HG03095 (cell line): ENCODE measurements around the gene SNAP47.

Experiments used
- ATAC-seq: cut with Tn5 transposase; IDR thresholded peaks from one replicate; pipeline ENCODE4 v1.9.1; 2021; ENCODE audit warnings: moderate library complexity; ENCODE audit not compliant: unreplicated experiment

SNAP47 gene

DNA sequence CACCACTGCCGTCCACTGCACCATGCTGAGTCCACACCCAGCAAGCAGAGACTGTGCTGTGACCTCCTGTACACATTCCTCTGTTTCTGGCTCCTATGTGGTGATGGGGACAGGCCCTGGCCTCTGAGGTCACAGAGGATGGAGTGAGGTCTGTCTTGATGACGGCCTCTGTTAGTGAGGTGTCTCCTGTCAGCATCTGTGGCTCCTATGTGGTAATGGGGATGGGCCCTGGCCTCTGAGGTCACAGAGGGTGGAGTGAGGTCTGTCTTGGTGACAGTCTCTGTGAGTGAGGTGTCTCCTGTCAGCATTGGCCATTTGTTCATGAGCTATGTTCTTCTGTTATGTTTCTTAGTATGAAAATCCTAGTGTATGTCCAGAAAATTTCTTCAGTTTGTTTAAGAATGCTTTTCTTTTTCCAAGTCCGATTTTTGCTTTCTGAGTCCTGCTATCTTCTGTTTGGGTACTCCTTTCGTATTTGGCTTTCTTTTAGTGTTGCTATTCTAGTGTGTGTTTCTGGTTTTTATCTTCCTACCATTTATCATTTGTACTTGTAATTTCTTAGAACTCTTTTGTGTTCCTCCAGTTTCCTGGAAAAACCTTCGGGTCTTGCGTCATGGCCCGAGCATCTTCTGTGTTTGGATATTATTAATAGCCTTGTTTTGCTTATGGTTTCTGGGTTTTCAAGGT is 13.4 kb downstream of the SNAP47 start:
- no peak for ATAC-seq

DNA sequence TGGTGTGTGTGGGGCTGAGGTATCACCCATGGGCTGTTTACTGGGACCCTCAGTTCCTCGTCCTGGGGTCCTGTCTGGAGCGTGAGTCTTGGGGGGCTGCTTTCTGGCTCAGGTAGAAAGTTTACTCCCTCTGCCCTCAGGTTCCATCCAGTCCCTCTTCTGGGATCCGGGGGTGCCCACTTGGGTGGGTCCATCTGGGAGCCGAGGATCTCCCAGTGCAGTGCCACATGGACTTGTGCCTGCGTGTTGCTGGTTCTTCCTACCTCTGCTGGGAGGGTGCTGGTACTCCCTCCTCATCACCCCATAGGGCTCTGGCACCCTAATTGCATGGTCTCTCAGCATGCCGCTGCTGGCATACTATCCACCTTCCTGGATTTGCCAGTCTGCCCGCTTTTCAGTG is 14.0 kb downstream of the SNAP47 start:
- ATAC-seq, result no peak

DNA sequence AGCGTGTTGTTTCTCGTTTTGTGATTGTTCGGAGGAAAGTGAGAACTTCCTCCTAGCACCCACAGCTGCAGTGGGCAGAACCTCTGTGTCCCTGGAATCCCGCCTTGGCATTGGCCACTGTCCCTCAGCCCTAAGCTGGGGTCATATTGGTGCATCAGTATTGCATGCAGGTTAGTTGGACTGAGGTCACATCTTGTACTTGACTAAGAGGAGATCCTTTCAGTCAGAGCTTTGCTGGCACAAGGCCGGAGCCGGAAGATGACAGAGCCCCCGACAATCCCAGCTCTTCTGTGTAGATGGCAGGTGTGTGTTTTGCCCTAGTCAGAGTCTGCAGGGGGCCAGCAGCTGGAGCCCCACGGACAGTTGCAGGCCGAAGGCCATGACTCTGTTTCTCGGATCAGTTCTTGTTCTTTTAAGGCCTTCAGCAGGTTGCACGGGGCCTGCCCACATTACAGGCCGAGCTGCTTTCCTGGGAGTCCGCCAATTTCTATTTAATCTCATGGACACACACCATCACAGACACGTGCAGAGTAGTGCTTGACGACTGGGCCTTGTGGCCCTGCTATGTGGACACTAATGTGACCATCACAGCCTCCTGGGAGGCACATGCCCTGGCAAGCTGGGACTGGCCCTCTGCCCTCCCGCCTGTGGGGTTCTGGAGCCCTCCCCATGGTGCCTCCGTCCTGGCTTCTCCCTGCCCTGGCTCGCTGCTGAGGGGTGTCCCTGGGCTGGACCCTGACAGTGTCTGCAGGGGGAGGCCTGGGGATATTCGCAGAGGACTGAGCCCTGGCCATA is 14.9 kb downstream of the SNAP47 start:
- no peak for ATAC-seq

DNA sequence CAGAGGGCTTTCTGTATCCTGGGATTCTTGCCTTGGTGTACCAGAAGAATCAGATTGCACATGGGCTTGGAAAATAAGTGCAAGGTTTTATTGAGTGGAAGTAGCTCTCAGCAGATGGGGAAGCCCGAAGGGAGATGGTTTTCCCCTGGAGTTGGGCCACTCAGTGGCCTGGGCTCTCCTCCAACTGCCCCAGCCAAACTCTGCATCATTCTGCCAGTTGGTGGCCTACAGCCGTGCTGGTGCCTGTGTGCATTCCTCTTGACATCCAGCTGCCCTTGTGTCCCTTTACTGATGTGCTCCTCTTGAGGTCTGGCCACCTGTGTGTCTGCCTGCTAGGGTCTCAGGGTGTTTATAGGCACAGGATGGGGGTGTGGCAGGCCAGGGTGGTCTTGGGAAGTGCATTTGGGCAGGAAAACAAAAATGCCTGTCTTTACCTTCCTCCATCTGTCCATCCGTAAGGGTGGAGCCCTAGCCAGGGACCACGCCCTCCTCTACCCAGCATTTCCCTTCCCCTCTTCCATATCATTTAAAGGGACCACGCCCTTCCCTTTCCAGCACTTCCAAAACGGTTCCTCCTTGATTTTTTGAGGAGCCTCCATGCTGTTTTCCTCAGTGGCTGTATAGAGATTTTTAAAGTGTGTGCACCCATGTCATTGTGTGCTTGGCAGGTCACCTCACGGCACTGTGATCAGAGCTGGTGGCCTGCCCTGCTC is 18.9 kb downstream of the SNAP47 start:
- ATAC-seq, result no peak

DNA sequence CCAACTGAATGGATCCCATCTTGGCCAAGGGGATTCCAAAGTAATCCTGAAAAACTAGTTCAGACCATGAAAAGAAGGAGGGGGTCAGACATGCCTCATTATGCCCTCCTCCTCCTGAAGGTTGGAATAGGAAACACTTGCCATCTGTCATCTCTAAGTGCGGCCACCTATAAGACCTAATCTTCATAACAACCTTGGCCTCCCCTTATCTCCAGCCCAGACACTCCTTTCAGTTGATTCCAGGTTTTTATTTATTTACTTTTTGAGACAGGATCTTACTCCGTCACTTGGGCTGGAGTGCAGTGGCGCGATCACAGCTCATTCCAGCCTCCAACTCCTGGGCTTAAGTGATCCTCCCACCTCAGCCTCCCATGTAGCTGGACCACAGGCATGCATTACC is 19.7 kb downstream of the SNAP47 start:
- ATAC-seq, result no peak

DNA sequence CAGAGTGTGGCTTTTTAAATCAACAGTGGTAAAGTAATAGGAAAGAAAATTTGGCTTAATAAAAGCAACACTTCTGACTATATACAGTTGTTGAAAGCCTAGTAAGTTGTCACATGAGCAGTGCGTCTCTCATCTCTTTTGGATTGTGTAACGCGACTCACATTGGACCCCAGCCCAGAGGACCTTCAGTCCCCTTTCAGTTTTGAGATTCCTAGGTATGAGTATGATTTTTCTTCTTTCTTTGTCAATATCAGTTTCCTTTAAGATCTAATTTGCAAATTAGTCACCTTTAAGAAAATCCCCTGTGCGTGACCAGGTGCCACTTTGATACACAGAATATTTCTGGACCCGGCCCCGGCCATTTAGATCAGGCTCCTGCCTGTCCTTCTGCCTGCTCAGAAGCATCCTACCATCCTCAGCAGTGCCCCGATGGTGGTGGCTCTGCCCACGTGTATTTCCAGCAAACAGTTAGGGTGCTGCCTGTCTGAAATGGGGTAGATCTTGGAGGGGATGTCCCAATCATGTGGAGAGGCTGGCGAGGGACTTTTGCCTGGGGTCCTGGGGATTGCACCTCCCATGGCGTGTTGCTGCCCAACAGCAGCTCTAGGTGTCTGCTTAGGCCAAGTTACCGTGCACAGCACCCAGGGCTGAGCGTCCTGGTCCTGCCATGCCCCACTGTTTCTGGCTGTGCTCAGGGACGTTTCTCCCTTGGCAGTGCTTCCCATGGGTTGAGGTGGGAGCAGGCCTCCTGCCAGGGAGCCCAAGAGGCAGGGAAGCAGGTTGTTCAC is 21.1 kb downstream of the SNAP47 start:
- ATAC-seq, result no peak

DNA sequence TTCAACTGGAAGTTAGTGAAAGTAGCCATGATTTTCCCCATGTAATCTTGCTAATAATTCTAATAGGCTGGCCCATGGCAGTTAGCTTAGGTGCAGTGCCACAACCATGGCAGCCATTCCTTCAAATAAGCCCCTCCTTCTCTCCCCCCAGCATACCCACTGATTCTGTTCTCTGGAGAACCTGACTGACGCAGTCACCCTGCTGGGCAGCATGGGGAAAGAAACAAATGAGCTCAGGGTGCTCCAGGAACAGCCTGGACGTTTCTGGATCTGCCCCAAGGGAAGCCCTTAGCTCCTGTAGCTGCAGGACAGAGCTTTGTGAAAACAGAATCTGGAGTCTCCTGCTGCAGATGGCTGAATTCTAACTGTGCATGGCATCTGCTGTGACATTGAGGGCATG is 22.5 kb downstream of the SNAP47 start:
- no peak for ATAC-seq

DNA sequence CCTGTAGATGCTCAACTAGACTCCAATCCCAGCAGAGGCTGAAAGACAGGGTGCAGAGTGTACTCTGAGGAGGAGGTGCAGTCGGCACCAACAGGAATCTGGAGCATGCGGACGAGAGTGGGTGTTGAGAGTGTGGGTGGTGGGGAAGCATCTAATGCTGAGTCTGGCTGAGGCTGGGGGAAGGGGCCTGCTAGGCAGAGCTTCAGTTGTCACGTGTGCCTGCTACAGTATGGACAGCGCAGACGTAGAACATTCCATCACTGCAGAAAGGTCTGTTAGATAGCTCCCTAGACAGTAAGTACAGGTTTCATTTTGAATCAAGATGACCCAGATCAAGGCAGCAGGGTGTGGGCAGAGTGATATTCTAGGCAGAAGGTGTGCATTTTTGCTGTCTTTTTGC is 23.1 kb downstream of the SNAP47 start:
- ATAC-seq, result peak; percentile 40

DNA sequence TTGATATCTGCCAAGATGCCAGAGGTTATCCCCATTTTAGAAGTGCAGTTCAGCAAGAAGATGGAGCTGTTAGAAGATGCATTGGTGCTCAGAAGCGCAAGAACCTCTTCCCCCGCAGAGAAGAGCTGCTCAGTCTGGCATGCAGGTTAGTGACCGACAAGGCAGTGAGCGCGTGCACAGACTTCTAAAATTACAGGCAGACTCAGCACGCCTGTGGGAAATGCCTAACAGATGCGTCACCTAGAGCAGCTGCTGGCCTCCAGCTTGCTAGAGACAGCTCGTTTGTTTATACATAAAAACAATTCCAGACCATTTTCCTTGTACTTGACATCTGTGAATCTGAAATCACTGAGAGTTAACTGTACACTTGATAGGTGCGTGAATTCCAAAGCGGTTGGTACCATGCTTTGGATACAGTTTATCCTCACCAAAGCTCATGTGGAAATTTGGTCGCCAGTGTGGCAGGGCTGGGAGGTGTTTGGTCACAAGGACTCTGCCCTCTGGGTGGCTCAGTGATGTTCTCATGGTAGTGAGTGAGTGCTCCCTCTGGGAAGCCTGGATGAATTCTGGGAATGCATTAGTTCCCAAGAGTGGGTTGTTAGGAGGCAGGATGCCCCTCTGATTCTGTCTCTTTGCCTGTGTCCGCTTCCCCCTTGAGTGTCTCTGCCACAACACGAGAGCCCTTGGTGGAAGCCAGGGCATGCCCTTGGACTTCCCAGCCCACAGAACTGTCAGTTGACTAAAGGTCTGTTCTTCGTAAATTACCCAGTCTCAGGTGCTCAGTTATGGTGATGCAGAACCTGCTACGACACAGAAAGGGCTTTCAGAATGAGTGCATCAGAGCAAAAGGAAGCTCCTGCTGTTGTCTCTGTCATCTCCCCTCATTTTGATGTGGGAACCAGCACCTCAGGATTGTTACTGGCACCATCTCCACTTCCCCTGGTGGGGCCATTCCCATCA is 24.4 kb downstream of the SNAP47 start:
- ATAC-seq, result no peak

DNA sequence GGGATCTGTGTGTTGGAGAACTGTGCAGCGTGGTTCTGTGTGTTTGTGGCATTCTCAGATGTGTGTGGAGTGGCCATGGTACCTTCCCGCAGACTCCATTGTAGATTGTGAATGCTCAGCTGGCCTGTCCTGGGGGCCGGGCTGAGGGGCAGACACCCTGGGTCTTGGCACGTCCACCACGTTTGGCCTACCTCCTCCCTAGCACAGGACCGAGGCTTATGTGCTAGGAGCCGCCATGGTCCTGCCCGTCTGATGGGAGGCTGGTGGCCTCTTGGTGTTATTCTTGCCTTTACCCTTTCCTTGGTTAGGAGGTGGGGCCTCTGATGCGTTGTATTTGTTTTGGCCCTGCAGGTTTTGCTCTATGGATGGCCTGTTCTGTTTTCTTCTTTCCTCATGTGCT is 25.1 kb downstream of the SNAP47 start:
- no peak for ATAC-seq

DNA sequence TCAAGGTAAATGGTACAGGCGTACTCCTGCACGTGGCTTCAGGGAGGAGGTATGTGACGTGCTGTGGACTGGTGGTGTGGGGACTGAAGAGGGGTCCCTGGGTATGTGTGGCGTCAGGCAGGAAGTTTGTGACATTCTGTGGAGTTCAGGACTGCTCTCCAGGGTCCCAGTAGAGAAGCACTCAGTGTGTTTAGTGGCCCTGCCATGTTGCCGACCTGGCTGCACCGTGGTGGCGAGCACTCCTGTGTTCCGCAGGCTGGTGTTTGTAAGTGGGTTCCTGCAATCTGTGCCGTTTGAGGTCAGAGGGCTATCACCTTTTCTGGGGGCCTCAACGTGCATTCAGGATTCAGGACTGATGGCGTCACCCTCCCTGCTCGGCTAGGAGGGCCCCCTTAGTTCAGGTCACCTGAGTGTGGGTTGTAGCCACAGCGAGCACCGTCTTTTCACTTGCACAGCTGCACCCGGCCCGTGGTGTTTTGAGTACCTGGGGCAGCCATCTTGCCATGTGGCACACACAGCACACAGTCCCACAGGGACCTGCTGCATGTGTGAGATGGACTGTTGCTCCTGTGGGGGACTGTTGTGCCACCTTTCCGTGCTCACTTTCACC is 26.5 kb downstream of the SNAP47 start:
- no peak for ATAC-seq

DNA sequence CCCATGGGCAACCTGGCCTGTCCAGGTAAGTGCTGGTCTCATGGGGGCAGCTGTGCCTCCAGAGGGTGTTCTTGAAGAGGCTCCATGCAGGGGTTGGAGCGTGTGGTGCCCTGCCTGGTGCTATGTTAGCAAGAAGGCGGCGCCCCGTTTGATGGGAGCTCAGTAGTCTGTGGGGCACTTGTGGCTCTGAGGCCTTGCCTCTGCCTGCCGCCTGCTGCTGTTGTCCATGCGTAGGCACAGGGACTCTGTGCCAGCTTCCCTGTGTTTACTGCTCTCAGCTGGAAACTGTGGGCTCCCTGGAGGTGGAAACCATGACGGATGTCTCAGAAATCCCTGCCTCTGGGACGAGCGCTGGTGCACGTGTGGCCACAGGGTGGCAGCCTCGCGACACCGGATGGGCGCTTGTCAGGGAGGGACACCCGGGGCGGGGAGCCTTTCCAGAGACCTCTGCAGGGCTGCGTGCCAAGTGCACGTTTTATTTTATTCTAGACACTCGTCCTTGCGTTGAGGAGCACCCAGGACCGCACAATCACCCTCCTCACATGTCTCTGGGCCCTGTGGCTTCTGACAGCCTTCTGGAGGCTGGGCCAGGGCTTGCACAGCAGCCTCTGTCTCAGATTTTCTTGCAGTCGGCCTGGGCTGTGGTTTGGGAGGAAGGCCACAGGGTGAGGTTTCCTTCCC is 27.1 kb downstream of the SNAP47 start:
- ATAC-seq, result peak; percentile 61

DNA sequence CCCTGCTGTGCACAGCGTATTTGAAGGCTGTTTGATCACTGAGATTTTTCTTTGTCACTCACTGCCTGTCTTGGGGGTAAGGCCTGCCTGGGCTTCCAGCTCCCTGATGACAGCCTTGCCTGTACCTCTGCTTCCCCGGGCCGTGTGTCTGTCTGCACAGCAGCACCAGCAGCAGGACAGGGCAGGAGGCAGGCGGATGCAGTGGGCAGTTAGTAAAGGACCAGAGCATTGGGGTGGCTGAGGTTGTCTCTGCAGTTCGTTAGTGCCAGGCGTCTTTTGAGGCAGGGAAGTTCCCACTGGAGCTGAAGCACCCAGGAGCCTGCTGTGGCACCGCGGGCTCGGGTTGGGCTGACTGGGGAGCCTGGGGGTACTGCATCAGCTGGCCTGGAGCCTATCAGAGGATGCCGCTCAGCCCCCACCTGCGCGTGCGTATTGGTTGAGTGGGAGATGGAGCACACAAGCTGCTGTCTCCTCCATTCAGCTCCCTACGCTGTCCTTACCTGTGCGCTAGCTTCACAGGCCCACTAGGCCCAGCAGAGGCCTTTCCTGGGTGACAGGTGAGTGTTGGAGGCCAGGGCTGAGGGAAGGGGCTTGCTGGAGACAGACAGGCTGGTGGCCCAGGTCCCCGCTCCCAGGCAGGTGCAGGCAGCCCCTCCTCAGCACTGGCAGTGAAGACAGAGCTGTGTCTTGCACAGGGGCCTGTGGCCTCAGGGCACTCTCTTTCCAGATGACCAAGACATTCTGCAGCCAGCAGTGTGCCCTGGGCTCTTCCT is 28.2 kb downstream of the SNAP47 start:
- no peak for ATAC-seq

DNA sequence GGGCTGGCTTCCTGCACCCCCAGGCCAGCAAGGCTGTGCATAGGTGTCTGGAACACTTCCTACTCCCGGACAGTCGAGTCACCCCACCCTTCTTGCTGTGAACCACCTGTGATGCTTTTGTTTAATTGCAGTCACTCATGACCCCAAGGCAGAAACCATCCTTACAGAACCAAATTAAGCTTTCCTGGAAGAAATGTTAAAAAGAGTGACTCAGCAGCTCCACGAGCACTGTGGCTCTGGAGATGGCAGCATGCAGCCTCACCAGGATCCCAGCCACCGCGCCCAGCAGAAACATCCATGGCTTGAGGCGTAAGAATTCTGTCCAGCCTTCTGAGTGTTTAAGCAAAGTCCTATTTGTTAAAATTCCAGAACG is 28.8 kb downstream of the SNAP47 start:
- no peak for ATAC-seq

DNA sequence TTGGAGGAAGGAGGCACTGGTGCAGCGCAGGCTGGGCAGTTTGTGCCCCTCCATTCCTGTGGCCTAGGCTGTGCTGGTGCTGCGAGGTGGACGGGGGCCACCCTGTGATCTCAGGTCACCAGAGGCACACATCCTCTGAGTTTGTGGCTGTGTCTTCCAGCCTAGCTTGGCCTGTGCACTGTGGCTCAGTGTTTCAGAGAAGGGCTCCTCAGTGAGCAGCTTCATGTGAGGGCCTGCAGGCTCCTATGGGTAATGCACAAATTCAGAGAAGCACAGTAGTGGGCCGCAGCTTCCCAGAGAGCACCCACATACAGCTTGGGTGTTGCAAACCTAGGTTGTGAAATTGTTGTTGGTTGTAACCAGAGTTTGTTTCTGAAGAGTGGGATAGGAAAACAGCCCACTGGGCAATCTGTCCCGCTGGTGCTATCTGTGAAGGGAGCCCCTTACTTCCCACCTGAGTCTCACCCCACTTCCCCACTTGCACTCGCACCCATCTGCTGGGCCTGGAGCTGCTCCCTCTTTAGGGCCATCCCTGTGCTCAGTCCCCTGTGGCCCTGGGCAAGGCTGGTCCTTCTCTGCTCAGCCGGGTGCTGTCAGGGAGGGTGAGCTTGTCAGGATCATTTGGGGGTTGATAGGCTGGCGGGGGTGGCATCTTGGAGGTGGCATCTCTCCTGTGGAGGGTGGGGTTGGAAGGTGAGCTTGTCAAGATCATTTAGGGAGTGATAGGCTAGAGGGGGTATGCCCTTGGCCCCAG is 30.2 kb downstream of the SNAP47 start:
- ATAC-seq, result no peak

DNA sequence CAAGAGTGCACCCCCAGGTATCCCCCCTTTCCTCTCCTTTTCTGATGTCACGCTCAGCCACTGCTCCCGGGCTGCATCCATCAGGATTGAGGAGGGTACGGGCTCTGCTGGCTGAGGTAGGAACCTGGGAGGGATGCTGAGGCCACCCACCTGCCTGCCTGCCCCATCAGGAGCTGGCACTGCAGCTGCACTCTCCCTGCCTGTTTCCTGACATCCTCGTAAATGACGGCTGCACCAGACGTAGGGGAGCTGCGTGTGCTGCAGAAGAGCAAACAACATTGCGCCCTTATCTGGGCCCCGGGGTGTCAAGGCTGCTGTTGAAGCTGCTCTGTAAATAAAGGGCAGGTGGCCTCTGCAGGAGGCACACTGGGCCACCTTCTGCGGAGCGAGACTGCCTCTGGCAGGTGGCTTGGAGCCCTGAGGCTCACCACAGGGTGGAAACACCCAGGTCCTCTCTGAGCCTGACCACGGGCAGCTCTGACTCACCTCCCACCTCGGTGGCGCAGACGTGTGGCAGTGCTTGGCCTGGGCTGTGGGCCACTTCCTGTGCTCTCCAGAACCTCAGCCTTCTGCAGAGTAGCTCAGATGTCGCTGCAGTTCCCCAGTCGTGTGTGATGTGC is 30.9 kb downstream of the SNAP47 start:
- no peak for ATAC-seq

DNA sequence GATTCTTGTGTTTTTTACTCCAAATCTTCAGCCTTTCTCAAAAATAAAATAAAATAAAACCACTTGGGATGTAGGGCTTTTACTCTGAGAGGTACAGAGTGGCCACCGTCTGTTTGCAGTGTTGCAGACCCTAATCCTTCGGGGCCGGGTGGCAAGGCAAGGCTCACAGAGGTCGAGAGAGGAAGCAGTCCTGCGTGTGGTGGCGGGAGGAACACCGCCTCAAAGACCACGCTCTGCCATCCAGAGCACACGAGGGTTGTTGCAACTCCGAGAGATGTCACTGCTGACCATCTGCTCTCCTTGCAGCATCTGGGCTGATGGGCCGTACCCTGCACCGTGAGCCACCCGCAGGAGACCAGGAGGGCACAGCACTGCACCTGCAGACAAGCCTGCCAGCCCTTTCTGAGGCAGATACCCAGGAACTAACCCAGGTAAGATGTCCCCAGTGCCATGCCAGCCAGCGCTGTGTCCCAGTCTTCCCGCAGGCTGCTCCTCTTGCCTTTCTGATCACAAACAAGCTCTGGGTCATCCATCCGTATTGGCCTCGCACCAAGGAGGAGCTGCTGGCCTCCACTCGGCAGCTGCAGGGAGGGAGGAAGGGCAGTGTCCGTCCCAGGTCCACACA is 31.5 kb downstream of the SNAP47 start:
- no peak for ATAC-seq
